H9 (cell line): ENCODE results near the gene JARID2. TPM values are rescaled to one million over a fixed set of nuclear protein-coding genes. Genes with fewer than 3 reads are reported as not detected.
A peak's percentile ranks its signal among the peaks of the same experiment; 100 is the strongest.

Experiments used
- DNase-seq: peaks from one replicate; pipeline ENCODE4 v3.0.0-alpha.2; 2017
- H2AFZ ChIP-seq: one replicate; pipeline ENCODE4 v1.6.1; 2013; ENCODE audit warnings: mild to moderate bottlenecking, low read length, control low read depth, moderate library complexity
- H2AK5ac ChIP-seq: 2 replicates; pipeline ENCODE4 v1.6.1; 2013; ENCODE audit warnings: low read length, control low read depth, mixed read lengths; ENCODE audit not compliant: insufficient read length
- H2BK120ac ChIP-seq: one replicate; pipeline ENCODE4 v1.6.1; 2013; ENCODE audit warnings: low read depth, mild to moderate bottlenecking, low read length, control low read depth, inconsistent platforms; ENCODE audit not compliant: poor library complexity, severe bottlenecking
- H2BK12ac ChIP-seq: 2 replicates; pipeline ENCODE4 v1.6.1; 2013; ENCODE audit warnings: low read length, control low read depth, mixed read lengths, low read depth; ENCODE audit not compliant: insufficient read length
- H2BK15ac ChIP-seq: 2 replicates; pipeline ENCODE4 v1.6.1; 2013; ENCODE audit warnings: low read depth, low read length, control low read depth
- H2BK20ac ChIP-seq: one replicate; pipeline ENCODE4 v1.6.1; 2013; ENCODE audit warnings: low read depth, mild to moderate bottlenecking, low read length, control low read depth, inconsistent platforms; ENCODE audit not compliant: poor library complexity, severe bottlenecking
- H2BK5ac ChIP-seq: 2 replicates; pipeline ENCODE4 v1.6.1; 2013; ENCODE audit warnings: low read length, control low read depth, mixed read lengths; ENCODE audit not compliant: insufficient read length
- H3K14ac ChIP-seq: 2 replicates; pipeline ENCODE4 v1.6.1; 2013; ENCODE audit warnings: low read length, control low read depth; ENCODE audit not compliant: insufficient read depth
- H3K18ac ChIP-seq: 2 replicates; pipeline ENCODE4 v1.6.1; 2013; ENCODE audit warnings: low read depth, mild to moderate bottlenecking, mixed read lengths, low read length, control low read depth; ENCODE audit not compliant: insufficient read length
- H3K23ac ChIP-seq: 2 replicates; pipeline ENCODE4 v1.6.1; 2013; ENCODE audit warnings: low read length, control low read depth, mixed read lengths, low read depth; ENCODE audit not compliant: insufficient read length
- H3K23me2 ChIP-seq: 2 replicates; pipeline ENCODE4 v1.6.1; 2013; ENCODE audit warnings: low read depth, mild to moderate bottlenecking, mixed read lengths, low read length, control low read depth; ENCODE audit not compliant: insufficient read length, poor library complexity, severe bottlenecking
- H3K27ac ChIP-seq: 2 replicates; pipeline ENCODE4 v1.5.1; 2013; ENCODE audit warnings: low read length, control low read depth, mixed read lengths, low read depth; ENCODE audit not compliant: insufficient read length
- H3K27me3 ChIP-seq: 2 replicates; pipeline ENCODE4 v1.6.1; 2013; ENCODE audit warnings: low read length, control low read depth, inconsistent platforms; ENCODE audit not compliant: insufficient read depth
- H3K4ac ChIP-seq: 2 replicates; pipeline ENCODE4 v1.6.1; 2013; ENCODE audit warnings: low read depth, mild to moderate bottlenecking, control low read depth, inconsistent platforms, low read length, moderate library complexity
- H3K4me1 ChIP-seq: 2 replicates; pipeline ENCODE4 v1.6.1; 2013; ENCODE audit warnings: low read length, control low read depth, inconsistent platforms; ENCODE audit not compliant: insufficient read depth
- H3K4me2 ChIP-seq: 2 replicates; pipeline ENCODE4 v1.6.1; 2013; ENCODE audit warnings: low read length, control low read depth, mixed read lengths; ENCODE audit not compliant: insufficient read length, insufficient read depth
- H3K56ac ChIP-seq: 2 replicates; pipeline ENCODE4 v1.6.1; 2013; ENCODE audit warnings: low read depth, mild to moderate bottlenecking, mixed read lengths, low read length, control low read depth; ENCODE audit not compliant: insufficient read length
- H3K79me1 ChIP-seq: 2 replicates; pipeline ENCODE4 v1.6.1; 2013; ENCODE audit warnings: low read depth, mild to moderate bottlenecking, moderate library complexity, low read length, control low read depth, inconsistent platforms; ENCODE audit not compliant: insufficient read depth, poor library complexity, severe bottlenecking
- H3K79me2 ChIP-seq: 2 replicates; pipeline ENCODE4 v1.6.1; 2013; ENCODE audit warnings: low read length, control low read depth, inconsistent platforms; ENCODE audit not compliant: insufficient read depth
- H3K9ac ChIP-seq: 2 replicates; pipeline ENCODE4 v1.6.1; 2013; ENCODE audit warnings: low read length, control low read depth, mixed read lengths; ENCODE audit not compliant: insufficient read length; ENCODE audit errors: extremely low read depth
- H3K9me3 ChIP-seq: one replicate; pipeline ENCODE4 v1.6.1; 2013; ENCODE audit warnings: low read depth, low read length, inconsistent platforms; ENCODE audit not compliant: control insufficient read depth
- H3T11ph ChIP-seq: one replicate; pipeline ENCODE4 v1.6.1; 2013; ENCODE audit warnings: mild to moderate bottlenecking, low read length, control low read depth, inconsistent platforms
- H4K20me1 ChIP-seq: one replicate; pipeline ENCODE4 v1.6.1; 2013; ENCODE audit not compliant: control insufficient read depth, insufficient read length, insufficient read depth
- H4K5ac ChIP-seq: 2 replicates; pipeline ENCODE4 v1.6.1; 2013; ENCODE audit warnings: low read depth, mild to moderate bottlenecking, mixed read lengths, low read length, control low read depth; ENCODE audit not compliant: insufficient read length
- H4K8ac ChIP-seq: replicated peaks from 2 replicates; pipeline ENCODE4 v1.6.1; 2013; ENCODE audit warnings: low read length, control low read depth, mixed read lengths, low read depth; ENCODE audit not compliant: insufficient read length
- H4K91ac ChIP-seq: 2 replicates; pipeline ENCODE4 v1.6.1; 2013; ENCODE audit warnings: low read depth, mild to moderate bottlenecking, moderate library complexity, mixed read lengths, low read length, control low read depth; ENCODE audit not compliant: insufficient read length
- H3K27ac Mint-ChIP-seq, 3 experiments: 2 replicates in 2 of 3; 3 replicates in 1 of 3; pipeline ENCODE4 v1.8.0; 2020 to 2021; ENCODE audit warnings: mixed read lengths in 3 of 3, mild to moderate bottlenecking in 1 of 3, moderate library complexity in 1 of 3
- H3K27me3 Mint-ChIP-seq: 2 replicates; pipeline ENCODE4 v1.8.0; 2021; ENCODE audit warnings: low read depth, mild to moderate bottlenecking, moderate library complexity, mixed read lengths
- H3K36me3 Mint-ChIP-seq, 3 experiments: 2 replicates in 2 of 3; 3 replicates in 1 of 3; pipeline ENCODE4 v1.8.0; 2020 to 2021; ENCODE audit warnings: low read depth in 3 of 3, mixed read lengths in 3 of 3; ENCODE audit not compliant: insufficient read depth in 1 of 3
- H3K4me1 Mint-ChIP-seq, 2 experiments: 2 replicates each; pipeline ENCODE4 v1.8.0; 2020; ENCODE audit warnings: mixed read lengths in 2 of 2
- H3K4me3 Mint-ChIP-seq, 2 experiments: 2 replicates in 1 of 2; 3 replicates in 1 of 2; pipeline ENCODE4 v1.8.0; 2020 to 2021; ENCODE audit warnings: mild to moderate bottlenecking in 2 of 2, mixed read lengths in 2 of 2, moderate library complexity in 1 of 2
- H3K9me3 Mint-ChIP-seq, 2 experiments: 2 replicates in 1 of 2; 3 replicates in 1 of 2; pipeline ENCODE4 v1.8.0; 2020; ENCODE audit warnings: mild to moderate bottlenecking in 2 of 2, mixed read lengths in 2 of 2, moderate library complexity in 1 of 2
- WGBS: extraction: QIAGEN DNeasy Blood & Tissue Kit; methylation state at CpG from one replicate; pipeline ENCODE4 v1.1.7; 2013; ENCODE audit warnings: missing lambda C conversion rate, low lambda C conversion rate, mixed read lengths; ENCODE audit not compliant: insufficient read length; ENCODE audit errors: extremely low coverage; 5-methylcytosine and 5-hydroxymethylcytosine counted together
- total RNA-seq: library from RNA; stranded (reverse); gene quantifications from 2 replicates; pipeline ENCODE4 v1.2.1, GENCODE V29; 2021
- TF ChIP-seq, protein P1 (sequence below): fragments of 200-600 bp; sonication (generic); conservative IDR thresholded peaks from 3 replicates; pipeline ENCODE4 v1.8.0; 2021; ENCODE audit warnings: antibody characterized with exemption, mild to moderate bottlenecking

The JARID2 gene
- total RNA-seq, 1 experiment from 2014 or later: 174 TPM

DNA sequence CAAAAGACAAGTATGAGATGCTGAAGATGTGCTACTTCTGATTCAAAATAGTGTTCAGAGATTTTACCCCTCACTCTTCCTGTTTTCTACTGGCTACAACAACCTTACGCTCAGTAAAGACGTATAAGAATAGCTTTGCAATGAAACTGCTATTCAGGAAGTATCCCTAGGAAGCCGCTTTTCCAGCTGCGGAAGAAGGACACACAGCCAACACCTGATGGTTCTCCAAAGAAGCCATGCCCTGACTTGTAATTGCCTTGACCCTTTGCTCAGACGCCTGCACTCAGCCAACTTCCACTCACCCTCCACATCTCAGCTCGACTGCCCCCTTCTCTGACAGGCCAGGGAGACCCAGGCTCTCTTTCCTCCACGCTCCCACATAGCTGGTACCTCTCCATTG is 305.4 kb downstream of the JARID2 start:
- no peak overlapping the region for H2BK120ac ChIP-seq
- no peaks in the 10 kb centered on the region for H3K9me3 Mint-ChIP-seq
- no peak overlapping the region for H2BK20ac ChIP-seq
- no peaks in the 10 kb centered on the region for H3K79me1 ChIP-seq
- no peaks in the 10 kb centered on the region for H3K9me3 ChIP-seq
- H4K20me1 ChIP-seq: no peaks in the 10 kb centered on the region
- no peak overlapping the region for H2AK5ac ChIP-seq
- no peak overlapping the region for H4K91ac ChIP-seq
- H3K9ac ChIP-seq: no peak overlapping the region
- no peak overlapping the region for H3K27ac ChIP-seq
- H3K18ac ChIP-seq: no peak overlapping the region
- no peak overlapping the region for H2AFZ ChIP-seq
- H4K5ac ChIP-seq: no peak overlapping the region
- H3K23me2 ChIP-seq: no peaks in the 10 kb centered on the region
- no peak overlapping the region for H4K8ac ChIP-seq
- H3K27ac Mint-ChIP-seq: peak overlapping the region in 2 of 3 experiments; percentile 20 to 77; a peak in 4 of 7 replicates
- H3K36me3 Mint-ChIP-seq: peaks cover 0 to 10% (median 2%) of the 10 kb centered on the region in 3 experiments; a peak in 2 of 7 replicates
- no CpG with 5 or more reads among the region's 7 CpGs for WGBS
- peaks cover 52 to 68% of the 10 kb centered on the region in 2 experiments for H3K4me1 Mint-ChIP-seq
- TF ChIP-seq, protein P1, sequence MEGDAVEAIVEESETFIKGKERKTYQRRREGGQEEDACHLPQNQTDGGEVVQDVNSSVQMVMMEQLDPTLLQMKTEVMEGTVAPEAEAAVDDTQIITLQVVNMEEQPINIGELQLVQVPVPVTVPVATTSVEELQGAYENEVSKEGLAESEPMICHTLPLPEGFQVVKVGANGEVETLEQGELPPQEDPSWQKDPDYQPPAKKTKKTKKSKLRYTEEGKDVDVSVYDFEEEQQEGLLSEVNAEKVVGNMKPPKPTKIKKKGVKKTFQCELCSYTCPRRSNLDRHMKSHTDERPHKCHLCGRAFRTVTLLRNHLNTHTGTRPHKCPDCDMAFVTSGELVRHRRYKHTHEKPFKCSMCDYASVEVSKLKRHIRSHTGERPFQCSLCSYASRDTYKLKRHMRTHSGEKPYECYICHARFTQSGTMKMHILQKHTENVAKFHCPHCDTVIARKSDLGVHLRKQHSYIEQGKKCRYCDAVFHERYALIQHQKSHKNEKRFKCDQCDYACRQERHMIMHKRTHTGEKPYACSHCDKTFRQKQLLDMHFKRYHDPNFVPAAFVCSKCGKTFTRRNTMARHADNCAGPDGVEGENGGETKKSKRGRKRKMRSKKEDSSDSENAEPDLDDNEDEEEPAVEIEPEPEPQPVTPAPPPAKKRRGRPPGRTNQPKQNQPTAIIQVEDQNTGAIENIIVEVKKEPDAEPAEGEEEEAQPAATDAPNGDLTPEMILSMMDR: no peak
- H3K4ac ChIP-seq: no peak overlapping the region
- no peak overlapping the region for H3K56ac ChIP-seq
- H3K23ac ChIP-seq: no peak overlapping the region
- H2BK15ac ChIP-seq: no peak overlapping the region
- no peak overlapping the region; the same call in 1 of the 2 replicates for H3K14ac ChIP-seq
- no peak overlapping the region for H2BK12ac ChIP-seq
- no peak overlapping the region for H3T11ph ChIP-seq
- H3K27me3 Mint-ChIP-seq: no peaks in the 10 kb centered on the region
- H3K4me2 ChIP-seq: no peak overlapping the region
- no peak overlapping the region for H3K4me3 Mint-ChIP-seq
- peaks cover 14% of the 10 kb centered on the region for H3K4me1 ChIP-seq
- H2BK5ac ChIP-seq: no peak overlapping the region
- DNase-seq: no peak
- H3K79me2 ChIP-seq: no peaks in the 10 kb centered on the region
- H3K27me3 ChIP-seq: no peaks in the 10 kb centered on the region; the same call in 1 of the 2 replicates
